IMR-90 (cell line): ENCODE data around the gene BTN1A1. TPM values are rescaled to one million over a fixed set of nuclear protein-coding genes. Genes with fewer than 3 reads are reported as not detected.

Experiments
- ATAC-seq: fragments of 200-7000 bp; cut with Tn5 transposase; 2 replicates; pipeline ENCODE4 v1.9.1; 2020; ENCODE audit warnings: low read depth, mild to moderate bottlenecking, moderate library complexity
- BruUV-seq: library from RNA; stranded (reverse); fragments of 400-500 nt; replicated peaks from 2 replicates; lab custom pipeline; 2021; lab: Mats Ljungman, UMichigan
- CTCF ChIA-PET: fragments of 300-600 bp; formaldehyde crosslinking; extraction: SDS; loops from one replicate; lab custom pipeline; 2021; ENCODE audit warnings: antibody characterized with exemption; lab: Yijun Ruan, JAX
- POLR2A ChIA-PET: fragments of 300-600 bp; sonication (Branson Sonifier 250); formaldehyde crosslinking; loops from one replicate; lab custom pipeline; 2022; ENCODE audit warnings: antibody characterized with exemption; ENCODE audit not compliant: unreplicated experiment; lab: Charles Lee
- DNase-seq: peaks from one replicate; pipeline ENCODE4 v3.0.0; 2013
- H2AFZ ChIP-seq: replicated peaks from 2 replicates; pipeline ENCODE3; 2013; ENCODE audit warnings: low read length, mild to moderate bottlenecking; ENCODE audit not compliant: poor library complexity
- H2AK5ac ChIP-seq: 2 replicates; pipeline ENCODE4 v1.6.1; 2013; ENCODE audit warnings: low read depth, low read length, inconsistent platforms
- H2AK9ac ChIP-seq: replicated peaks from 2 replicates; pipeline ENCODE3; 2013; ENCODE audit warnings: mild to moderate bottlenecking, low read depth, low read length, moderate library complexity; ENCODE audit not compliant: poor library complexity
- H2BK120ac ChIP-seq: 2 replicates; pipeline ENCODE4 v1.6.1; 2013; ENCODE audit warnings: low read depth, low read length, inconsistent platforms
- H2BK15ac ChIP-seq: 3 replicates; pipeline ENCODE4 v1.6.1; 2013; ENCODE audit warnings: low read depth, low read length, inconsistent platforms
- H2BK20ac ChIP-seq: 2 replicates; pipeline ENCODE4 v1.6.1; 2013; ENCODE audit warnings: low read depth, mild to moderate bottlenecking, inconsistent platforms, low read length, moderate library complexity
- H2BK5ac ChIP-seq: 2 replicates; pipeline ENCODE4 v1.6.1; 2013; ENCODE audit warnings: mild to moderate bottlenecking, low read depth, low read length, inconsistent platforms; ENCODE audit not compliant: poor library complexity, severe bottlenecking
- H3K14ac ChIP-seq: replicated peaks from 2 replicates; pipeline ENCODE4 v1.6.1; 2013; ENCODE audit warnings: low read depth, low read length, inconsistent platforms
- H3K18ac ChIP-seq: 2 replicates; pipeline ENCODE4 v1.6.1; 2013; ENCODE audit warnings: low read depth, low read length, control low read depth
- H3K23ac ChIP-seq: 2 replicates; pipeline ENCODE4 v1.6.1; 2013; ENCODE audit warnings: low read depth, low read length, inconsistent platforms
- H3K27ac ChIP-seq: 2 replicates; pipeline ENCODE4 v1.5.1; 2013; ENCODE audit warnings: mild to moderate bottlenecking, control low read depth, low read length; ENCODE audit not compliant: insufficient read depth
- H3K27me3 ChIP-seq: 2 replicates; pipeline ENCODE4 v1.6.1; 2013; ENCODE audit warnings: low read length; ENCODE audit not compliant: control insufficient read depth, insufficient read depth
- H3K36me3 ChIP-seq: 2 replicates; pipeline ENCODE4 v1.6.1; 2013; ENCODE audit warnings: low read length, mixed read lengths; ENCODE audit not compliant: control insufficient read depth, insufficient read depth
- H3K4ac ChIP-seq: 2 replicates; pipeline ENCODE4 v1.6.1; 2013; ENCODE audit warnings: low read depth, low read length, inconsistent platforms
- H3K4me1 ChIP-seq: 2 replicates; pipeline ENCODE4 v1.6.1; 2013; ENCODE audit warnings: low read length, mixed read lengths; ENCODE audit not compliant: control insufficient read depth, insufficient read depth
- H3K4me2 ChIP-seq: 2 replicates; pipeline ENCODE4 v1.6.1; 2013; ENCODE audit warnings: low read depth, mild to moderate bottlenecking, control low read depth, low read length, moderate library complexity
- H3K4me3 ChIP-seq: 2 replicates; pipeline ENCODE4 v1.5.1; 2013; ENCODE audit warnings: low read depth, mild to moderate bottlenecking, control low read depth, low read length, moderate library complexity; ENCODE audit not compliant: insufficient read depth
- H3K56ac ChIP-seq: 2 replicates; pipeline ENCODE4 v1.6.1; 2013; ENCODE audit warnings: low read length, inconsistent platforms; ENCODE audit not compliant: insufficient read depth; ENCODE audit errors: extremely low read depth
- H3K79me1 ChIP-seq, 2 experiments: 2 replicates each; pipeline ENCODE4 v1.6.1; 2013; ENCODE audit warnings: low read length in 2 of 2, inconsistent platforms in 1 of 2, low read depth in 1 of 2
- H3K9ac ChIP-seq: 2 replicates; pipeline ENCODE4 v1.6.1; 2013; ENCODE audit warnings: low read depth, low read length, control low read depth
- H3K9me1 ChIP-seq: 2 replicates; pipeline ENCODE4 v1.6.1; 2013; ENCODE audit warnings: low read length, inconsistent platforms; ENCODE audit not compliant: insufficient read depth
- H3K9me3 ChIP-seq: 2 replicates; pipeline ENCODE4 v1.6.1; 2013; ENCODE audit warnings: low read length; ENCODE audit not compliant: control insufficient read depth, insufficient read depth
- H4K20me1 ChIP-seq: 2 replicates; pipeline ENCODE4 v1.6.1; 2013; ENCODE audit warnings: low read length, inconsistent platforms; ENCODE audit not compliant: insufficient read depth
- H4K5ac ChIP-seq: 2 replicates; pipeline ENCODE4 v1.6.1; 2013; ENCODE audit warnings: mild to moderate bottlenecking, low read depth, low read length, control low read depth
- H4K8ac ChIP-seq, 2 experiments: 2 replicates each; pipeline ENCODE4 v1.6.1; 2013; ENCODE audit warnings: low read depth in 2 of 2, low read length in 2 of 2, control low read depth in 1 of 2, inconsistent platforms in 1 of 2
- H4K91ac ChIP-seq: 2 replicates; pipeline ENCODE4 v1.6.1; 2013; ENCODE audit warnings: low read depth, low read length, inconsistent platforms; ENCODE audit not compliant: insufficient read depth
- BHLHE40 ChIP-seq: fragments of 150-350 bp; IDR thresholded peaks from 2 replicates; pipeline ENCODE4 v1.6.1; 2016; ENCODE audit warnings: mild to moderate bottlenecking, low read depth, low read length
- CHD1 ChIP-seq: IDR thresholded peaks from 2 replicates; pipeline ENCODE4 v1.6.1; 2012; ENCODE audit warnings: low read depth, low read length, improper control_type of control experiment
- CTCF ChIP-seq: conservative IDR thresholded peaks from 2 replicates; pipeline ENCODE4 v1.5.1; 2012; ENCODE audit warnings: mild to moderate bottlenecking, low read depth, low read length, improper control_type of control experiment
- MAFK ChIP-seq: IDR thresholded peaks from 2 replicates; pipeline ENCODE4 v1.6.1; 2012; ENCODE audit warnings: low read depth, low read length, improper control_type of control experiment
- WGBS, 2 experiments: methylation state at CpG; one replicate each; pipeline versions ENCODE4 v1.1.5 to v1.1.7; 2013; ENCODE audit warnings: missing lambda C conversion rate in 2 of 2; ENCODE audit not compliant: insufficient read length in 1 of 2; ENCODE audit errors: extremely low coverage in 2 of 2; 5-methylcytosine and 5-hydroxymethylcytosine counted together
- dilution Hi-C: fragments of 300-500 bp; cut with HindIII; formaldehyde crosslinking; loops from one replicate; pipeline ENCODE4 v1.14.3; 2018; ENCODE audit warnings: low sequenced_read_pairs; ENCODE audit not compliant: unreplicated experiment
- in situ Hi-C: fragments of 300-500 bp; cut with MboI; formaldehyde crosslinking; loops from 3 replicates; pipeline ENCODE4 v1.14.3; 2019; ENCODE audit warnings: low sequenced_read_pairs, inconsistent platforms, mixed read lengths
- intact Hi-C: fragments of 100-400 bp; cut with micrococcal nuclease; formaldehyde crosslinking; loops from 2 replicates; pipeline ENCODE4 v1.10.0; 2022
- polyA plus RNA-seq, 3 experiments: library from polyadenylated mRNA; depleted of rRNA; stranded (reverse); fragments of >200 nt; gene quantifications; 2 replicates each; pipeline ENCODE4 v1.2.3, GENCODE V29; 2012; ENCODE audit warnings: low replicate concordance in 1 of 3
- total RNA-seq: library from RNA; depleted of rRNA; stranded (reverse); fragments of >200 nt; gene quantifications from 2 replicates; pipeline ENCODE4 v1.2.3, GENCODE V29; 2012

BTN1A1 gene
- total and polyA plus RNA-seq, 2 of the 4 experiments (the other 2 are of a cell fraction) = not detected

- DNase-seq (no peak), ATAC-seq (no peak)
- H3K9ac ChIP-seq = no peak overlapping the region
- in situ Hi-C loops (no loop called here), dilution Hi-C loops (no loop called here), intact Hi-C loops (no loop called here)
- no peak overlapping the region for H3K14ac ChIP-seq
- H2BK15ac ChIP-seq = no peak overlapping the region
- H2AK5ac ChIP-seq = no peak overlapping the region
- no peaks in the 10 kb centered on the region for H3K36me3 ChIP-seq
- H2AFZ ChIP-seq = no peak overlapping the region
- no peak overlapping the region for H3K23ac ChIP-seq
- H3K79me1 ChIP-seq = peaks cover 4 to 19% of the 10 kb centered on the region in 2 experiments
- no peak for TF ChIP-seq MAFK
- TF ChIP-seq CHD1 = no peak
- TF ChIP-seq BHLHE40 = no peak
- TF ChIP-seq CTCF = no peak
- no peaks in the 10 kb centered on the region for H3K27me3 ChIP-seq
- no peak overlapping the region for H4K5ac ChIP-seq
- H3K9me1 ChIP-seq = peaks cover 9% of the 10 kb centered on the region
- no peak overlapping the region for H2BK120ac ChIP-seq
- ChIA-PET CTCF (no interaction called here), POLR2A (no interaction called here)
- H3K4me2 ChIP-seq = no peak overlapping the region
- H3K4me1 ChIP-seq = peaks cover 17% of the 10 kb centered on the region
- no peak overlapping the region for H2BK5ac ChIP-seq
- H3K4ac ChIP-seq = no peak overlapping the region
- H4K20me1 ChIP-seq = no peaks in the 10 kb centered on the region
- H3K27ac ChIP-seq = no peak overlapping the region
- no peaks in the 10 kb centered on the region for H3K9me3 ChIP-seq
- H4K91ac ChIP-seq = 0 out of 2 replicates have a peak overlapping the region, but pooled peaks have one; percentile 52
- no TSS peak for BruUV-seq
- H4K8ac ChIP-seq = 0 out of 4 replicates have a peak overlapping the region, but pooled peaks of 1 of the 2 experiments have one; percentile 4
- H2AK9ac ChIP-seq = no peak overlapping the region
- WGBS, 2 experiments = no CpG with 5 or more reads among the region's 2 CpGs
- H3K56ac ChIP-seq = no peak overlapping the region
- H3K4me3 ChIP-seq = no peak overlapping the region
- no peak overlapping the region for H2BK20ac ChIP-seq
- H3K18ac ChIP-seq = no peak overlapping the region
Observed at GRCh38 chr6:26478100-26478984, 21.8 kb upstream of the BTN1A1 start.
